AG08395 (cell line): Measurements from ENCODE around the gene KMO.

Source experiments
- DNase-seq: peaks from one replicate; pipeline ENCODE4 v3.0.0; 2012; ENCODE audit warnings: mixed read lengths, low spot score

Gene KMO

DNA sequence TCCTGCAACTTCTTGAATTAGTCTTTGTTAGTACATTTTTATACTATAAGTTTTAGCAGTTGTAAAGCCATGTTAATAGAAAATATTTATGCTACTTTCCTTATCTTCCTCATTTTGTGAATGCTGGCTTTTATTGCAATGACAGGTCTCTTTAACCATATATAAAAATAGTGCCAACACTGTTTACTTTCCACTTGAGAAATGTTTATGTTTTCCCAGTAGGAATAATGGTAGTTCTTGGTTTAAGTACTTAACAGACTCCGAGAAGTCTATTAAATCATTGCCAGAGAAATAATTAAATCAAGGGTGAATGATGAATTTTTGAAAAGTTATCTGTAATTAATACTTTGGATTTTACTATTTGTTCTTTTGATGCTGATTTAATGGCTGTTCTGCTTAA, 98.3 kb downstream of the KMO start:
- DNase-seq: no peak

DNA sequence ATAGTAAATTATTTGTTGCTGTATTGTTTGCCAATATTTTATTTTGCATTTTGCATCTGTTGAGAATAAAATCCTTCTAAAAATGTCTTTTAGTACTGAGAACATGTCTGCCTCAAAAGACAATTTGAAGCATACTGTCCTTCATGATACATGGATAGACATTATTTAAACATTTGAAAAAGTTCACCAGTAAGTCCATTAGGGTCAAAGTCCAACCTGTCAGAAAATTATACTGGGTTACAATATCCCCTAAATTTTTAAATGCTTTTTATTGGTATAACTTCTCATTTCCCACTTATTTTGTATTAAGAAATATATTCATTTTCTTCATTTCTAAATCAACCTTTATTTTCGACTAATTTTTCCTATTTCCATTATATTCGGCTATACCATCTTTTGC, 98.7 kb downstream of the KMO start:
- DNase-seq: no peak

DNA sequence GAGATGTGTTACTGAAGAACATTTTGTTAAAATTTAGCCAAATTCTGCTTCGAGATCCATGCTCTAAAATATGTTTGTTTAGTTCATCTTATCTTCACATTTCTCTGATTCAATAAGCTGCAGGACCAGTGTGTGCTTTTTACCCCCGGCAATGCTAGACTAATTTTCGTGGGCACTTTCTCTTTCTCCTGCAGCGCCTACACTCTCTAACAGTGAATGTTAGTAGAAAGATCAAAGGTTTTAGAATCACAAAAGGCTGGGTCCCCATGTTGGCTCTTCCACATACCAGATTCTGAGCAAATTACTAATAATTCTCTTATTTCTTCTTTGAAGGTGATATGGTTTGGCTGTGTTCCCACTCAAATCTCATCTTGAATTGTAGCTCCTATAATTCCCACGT, 99.5 kb downstream of the KMO start:
- DNase-seq: no peak

DNA sequence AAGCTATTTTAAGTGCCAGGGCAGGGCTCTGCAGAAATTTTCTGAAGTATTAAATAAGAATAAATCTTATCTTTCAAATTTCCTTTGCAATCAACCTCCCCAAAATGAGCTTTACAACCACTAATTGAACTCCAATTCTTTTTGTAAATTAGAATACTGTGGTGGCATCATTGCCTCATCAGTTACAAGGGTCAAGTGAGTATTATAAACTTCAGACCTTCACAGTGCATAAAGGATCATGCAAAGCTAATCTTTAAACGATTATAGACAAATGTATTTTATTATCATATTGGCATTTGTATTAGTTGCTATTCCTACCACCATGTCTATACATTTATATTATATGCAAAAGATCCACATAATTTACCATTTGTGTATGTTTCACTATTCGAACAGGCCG, 100.8 kb downstream of the KMO start:
- no peak for DNase-seq

DNA sequence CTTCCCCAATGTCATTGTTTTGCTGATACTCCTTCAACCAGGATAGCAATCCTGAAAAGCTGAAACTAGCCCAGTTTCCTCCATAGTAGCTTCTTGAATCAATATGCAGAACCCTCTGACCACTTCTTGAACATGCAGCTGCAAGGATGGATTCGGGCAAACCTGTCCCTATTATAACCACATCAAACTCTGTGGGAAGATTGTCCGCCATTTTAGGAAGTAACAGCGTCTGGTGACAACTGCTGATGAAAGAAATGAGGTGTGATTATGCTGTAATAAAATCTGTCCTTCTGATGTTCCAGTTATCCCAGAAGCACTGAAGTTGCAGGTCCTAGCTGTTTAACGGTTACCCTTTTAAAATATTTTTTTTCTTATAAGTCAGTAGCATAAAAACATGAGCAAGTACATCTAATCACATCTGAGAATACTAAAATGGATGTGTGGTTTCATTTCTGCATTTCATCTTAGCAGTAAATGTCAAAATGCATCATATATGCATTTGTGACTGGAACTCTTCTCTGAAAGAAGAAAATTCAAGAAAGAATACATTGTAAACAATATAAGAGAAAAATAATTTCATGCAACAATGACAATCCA, 103.5 kb downstream of the KMO start:
- DNase-seq: no peak

DNA sequence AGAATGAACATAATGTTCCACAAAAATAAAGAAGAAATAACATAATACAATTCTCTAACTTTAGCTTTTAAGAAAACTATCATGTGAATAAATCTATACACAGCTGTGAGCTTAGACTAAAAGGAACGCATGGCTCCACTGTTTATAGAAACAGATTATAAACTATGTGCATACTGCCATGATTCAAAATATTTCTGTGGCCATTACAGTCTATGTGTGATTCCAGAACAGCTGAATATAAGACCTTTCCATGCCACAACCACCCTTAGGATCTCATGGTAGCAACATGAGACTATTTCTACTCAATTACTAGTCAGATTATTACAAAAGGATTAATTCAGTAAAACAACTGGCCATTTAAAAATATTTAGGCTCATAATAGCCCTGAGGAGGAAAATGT, 104.1 kb downstream of the KMO start:
- DNase-seq: no peak

DNA sequence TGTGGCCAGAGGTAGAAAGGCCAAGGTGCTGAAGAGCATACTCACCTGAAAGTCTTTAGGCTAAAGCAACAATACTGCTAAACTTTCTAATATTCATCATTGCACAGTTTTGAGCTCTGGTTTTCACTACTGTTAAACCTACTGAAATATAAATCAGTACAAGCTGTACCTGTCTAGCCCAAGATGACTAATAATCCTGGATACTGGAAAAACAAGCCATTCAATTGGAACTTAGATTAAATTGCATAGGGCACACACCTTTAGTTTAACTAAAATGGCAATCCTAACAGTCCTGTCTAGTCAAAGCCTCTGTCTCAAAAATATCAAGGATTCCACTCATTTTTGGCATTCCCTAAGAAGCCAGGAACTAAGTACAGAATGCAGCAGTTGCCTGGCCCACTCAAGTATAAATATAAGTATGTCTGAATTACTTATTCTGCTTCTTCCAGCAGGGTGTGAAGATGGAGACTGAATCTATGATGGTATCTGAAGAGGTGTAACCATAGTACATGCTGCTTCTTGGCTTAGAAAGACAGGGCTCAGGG, 104.9 kb downstream of the KMO start:
- no peak for DNase-seq

DNA sequence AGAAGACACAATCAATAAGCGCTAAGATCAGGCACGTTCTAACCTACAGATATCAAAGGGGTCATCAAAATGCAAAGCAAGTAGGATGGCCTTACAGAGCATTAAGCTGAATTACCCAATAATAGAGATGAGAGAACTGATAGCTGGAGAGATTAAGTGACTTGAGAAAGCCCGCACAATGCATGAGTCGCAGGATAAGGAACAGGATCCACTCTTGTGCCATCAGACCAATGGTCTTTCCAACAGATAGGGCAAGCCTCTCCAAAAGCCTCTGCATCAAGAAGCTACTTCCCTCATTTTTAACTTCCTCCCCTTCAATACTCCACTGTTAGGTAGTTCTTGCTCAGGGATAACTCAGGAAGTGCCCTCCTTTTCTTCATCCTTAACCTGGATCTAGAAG, 105.4 kb downstream of the KMO start:
- no peak for DNase-seq

GRCh38 chr1:241638099-241638682, 106.0 kb downstream of the KMO start:
- no peak for DNase-seq

- DNase-seq: no peak
Measured at GRCh38 chr1:241638909-241639622, 106.9 kb downstream of the KMO start.

- peak; percentile 13 for DNase-seq
Measured at GRCh38 chr1:241639623-241640148, 107.5 kb downstream of the KMO start.

GRCh38 chr1:241640149-241640866, 108.1 kb downstream of the KMO start, which contains the start of the genes CHML and OPN3:
TSS of gene CHML (minus strand) at chr1:241640369. CDS start at chr1:241635766, 4,603 bp downstream.
TSS of gene OPN3 (minus strand) at chr1:241640369. CDS start at chr1:241640254, 115 bp downstream.
- DNase-seq: peak; percentile 97

GRCh38 chr1:241640867-241641622, 108.9 kb downstream of the KMO start:
- no peak for DNase-seq

DNA sequence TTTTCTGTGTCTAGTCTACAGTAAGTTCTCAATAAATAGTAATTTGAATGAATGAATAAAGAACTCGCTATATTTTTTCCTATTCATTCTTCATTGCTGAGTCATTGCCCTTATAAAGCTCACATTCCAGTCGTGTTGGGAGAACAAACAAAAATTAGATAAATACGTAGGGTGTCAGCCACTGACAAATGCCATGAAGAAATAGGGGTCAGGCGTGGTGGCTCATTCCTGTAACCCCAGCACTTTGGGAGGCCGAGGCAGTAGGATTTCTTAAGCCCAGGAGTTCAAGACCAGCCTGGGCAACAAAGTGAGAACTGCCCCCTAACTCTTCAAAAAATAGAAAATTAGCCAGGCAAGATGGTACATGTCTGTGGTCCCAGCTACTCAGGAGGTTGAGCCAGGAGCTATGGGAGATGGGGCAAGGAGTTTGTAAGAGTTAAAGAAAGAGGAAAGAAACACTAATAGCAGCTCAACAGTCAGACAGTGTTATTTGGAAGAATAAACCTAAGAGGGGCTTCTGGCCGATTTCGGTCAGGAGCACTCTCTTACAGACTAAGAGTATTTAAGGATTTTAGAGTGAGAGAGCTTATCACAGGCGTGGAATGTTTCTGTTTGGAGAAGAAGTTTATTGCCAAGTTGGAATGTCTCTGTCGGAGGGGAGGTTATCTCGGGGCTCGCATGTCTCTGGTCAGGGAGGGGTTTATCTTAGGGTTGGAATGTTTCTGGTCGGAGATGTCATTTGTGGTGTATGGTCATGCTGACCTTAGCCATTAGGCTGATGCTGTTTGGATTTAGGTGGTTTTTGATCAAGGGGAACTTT, 109.8 kb downstream of the KMO start:
- DNase-seq: peak; percentile 24

- DNase-seq: no peak
Measured at GRCh38 chr1:241642593-241642944, 110.4 kb downstream of the KMO start.

DNA sequence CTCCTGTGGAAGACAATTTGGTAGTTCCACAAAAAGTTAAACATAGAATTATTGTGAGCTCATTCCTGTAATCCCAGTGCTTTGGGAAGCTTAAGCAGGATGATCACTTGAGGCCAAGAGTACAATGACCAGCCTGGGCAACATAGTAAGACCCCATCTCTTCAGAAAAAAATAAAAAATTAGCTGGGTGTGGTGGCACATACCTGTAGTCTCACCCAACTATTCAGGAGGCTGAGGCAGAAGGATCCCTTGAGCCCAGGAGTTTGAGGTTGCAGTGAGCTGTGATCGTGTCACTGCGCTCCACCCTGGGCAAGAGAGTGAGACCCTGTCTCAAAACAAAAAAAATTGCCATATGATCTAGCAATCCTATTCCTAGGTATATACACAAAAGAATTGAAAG, 112.1 kb downstream of the KMO start:
- no peak for DNase-seq

- DNase-seq: no peak
Measured at GRCh38 chr1:241645199-241645598, 113.0 kb downstream of the KMO start.
